DND-41 (cell line): Measurements from ENCODE around the gene DAPK3.

Experiments used
- CTCF ChIP-seq: IDR thresholded peaks from 2 replicates; pipeline ENCODE4 v1.5.1; 2012; ENCODE audit warnings: borderline replicate concordance, low read length, moderate library complexity, mild to moderate bottlenecking; ENCODE audit not compliant: poor library complexity, severe bottlenecking; ENCODE audit errors: extremely low read depth
- EZH2 ChIP-seq: IDR thresholded peaks from 3 replicates; pipeline ENCODE4 v1.6.1; 2012; ENCODE audit warnings: borderline replicate concordance, low read depth, mild to moderate bottlenecking, moderate library complexity, low read length, inconsistent platforms; ENCODE audit not compliant: severe bottlenecking

GRCh38 chr19:3981373-3981735, 10.5 kb upstream of the DAPK3 start:
- TF ChIP-seq CTCF (no peak), EZH2 (no peak)
